ENCODE results near the gene SRD5A2. TPM values are rescaled to one million over a fixed set of nuclear protein-coding genes. Genes with fewer than 3 reads are reported as not detected.

Gene SRD5A2
- total and polyA plus RNA-seq, 3 experiments from 2014 or later = not detected

- H3K27me3 ChIP-seq (ENCODE audit: insufficient read depth, low read length, poor library complexity, severe bottlenecking) = no peaks in the 10 kb centered on the region
- no peak overlapping the region for H3K27ac ChIP-seq (ENCODE audit: low read depth, low read length)
- H3K9me3 Mint-ChIP-seq = no peaks in the 10 kb centered on the region
- no peak overlapping the region for H3K4me3 ChIP-seq (ENCODE audit: low read length)
- H3K36me3 Mint-ChIP-seq = no peaks in the 10 kb centered on the region
- ChIA-PET POLR2A (no interaction called here), CTCF (no interaction called here)
- H3K36me3 ChIP-seq (ENCODE audit: insufficient read depth, low read length) = no peaks in the 10 kb centered on the region
- peaks cover 4 to 43% of the 10 kb centered on the region in 2 donors for H3K27me3 Mint-ChIP-seq
- DNase-seq = no peak
- H3K4me3 Mint-ChIP-seq = no peak overlapping the region
- H3K27ac Mint-ChIP-seq = no peak overlapping the region
- H3K4me1 ChIP-seq (ENCODE audit: insufficient read depth, low read length) = no peaks in the 10 kb centered on the region
- H3K4me1 Mint-ChIP-seq = no peaks in the 10 kb centered on the region
- no peaks in the 10 kb centered on the region for H3K9me3 ChIP-seq (ENCODE audit: low read length)
Measured at GRCh38 chr2:31474296-31474695, 106.4 kb downstream of the SRD5A2 start.

Other genes with a start within 250 kb of the SRD5A2 start
- gene XDH, start 166.2 kb downstream of the SRD5A2 start, total RNA-seq = not detected
- not detected for gene XDH, start 166.2 kb downstream of the SRD5A2 start, polyA plus RNA-seq